ENCODE measurements around the gene SCCPDH. TPM values are rescaled to one million over a fixed set of nuclear protein-coding genes. Genes with fewer than 3 reads are reported as not detected.

SCCPDH gene
- total and polyA plus RNA-seq, 9 of the 15 experiments (the other 6 are each of a cell fraction or from before 2014, with no cell fraction given), result 7.0 to 61.9 (median 38.3) TPM

DNA sequence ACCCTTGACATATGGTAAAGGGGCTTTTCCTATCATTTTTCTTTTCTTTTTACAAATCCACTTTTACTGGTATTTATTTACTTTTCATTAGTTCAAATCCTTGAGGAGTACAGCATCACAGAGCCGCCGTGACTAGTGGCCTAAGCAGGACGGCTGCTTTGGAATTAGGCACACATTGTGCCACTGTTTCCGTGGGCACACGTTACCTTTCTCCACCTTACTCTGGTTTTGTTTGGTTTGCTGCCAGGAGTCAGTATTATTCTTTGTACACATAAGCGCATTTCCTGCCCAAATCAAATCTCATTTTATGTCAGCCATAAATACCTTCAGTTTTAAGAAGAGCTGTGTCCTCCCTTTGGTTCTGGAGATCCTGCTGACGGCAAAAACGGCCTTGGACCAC is 31.2 kb downstream of the SCCPDH start (continued):
- TF ChIP-seq PBX2 (CRISPR knock-in tag; IDR thresholded peaks at IDR 0.05; ENCODE audit: low read depth) (no peak), PBX2 (tag; conservative IDR thresholded peaks at IDR 0.05; ENCODE audit: low read depth) (no peak), MBD1 (CRISPR knock-in tag; IDR thresholded peaks at IDR 0.05) (no peak), MYBL2 (IDR thresholded peaks at IDR 0.05; ENCODE audit: low read depth) (no peak), MYBL2 (CRISPR knock-in tag; IDR thresholded peaks at IDR 0.05; ENCODE audit: borderline replicate concordance) (no peak), FOXK2 (conservative IDR thresholded peaks at IDR 0.05 in 1 of 2, IDR thresholded peaks at IDR 0.05 in 1 of 2; ENCODE audit: low read depth in 2 of 2) (no peak), RBFOX2 (IDR thresholded peaks at IDR 0.05; ENCODE audit: low read depth, low read length) (no peak), SREBF2 (CRISPR knock-in tag; IDR thresholded peaks at IDR 0.05) (no peak), MXD1 (CRISPR knock-in tag; IDR thresholded peaks at IDR 0.05; ENCODE audit: borderline replicate concordance, poor library complexity, severe bottlenecking) (no peak)
- TF ChIP-seq, protein P1, sequence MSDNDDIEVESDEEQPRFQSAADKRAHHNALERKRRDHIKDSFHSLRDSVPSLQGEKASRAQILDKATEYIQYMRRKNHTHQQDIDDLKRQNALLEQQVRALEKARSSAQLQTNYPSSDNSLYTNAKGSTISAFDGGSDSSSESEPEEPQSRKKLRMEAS (CRISPR knock-in tag; IDR thresholded peaks at IDR 0.05), result no peak
- TF ChIP-seq, protein P2, sequence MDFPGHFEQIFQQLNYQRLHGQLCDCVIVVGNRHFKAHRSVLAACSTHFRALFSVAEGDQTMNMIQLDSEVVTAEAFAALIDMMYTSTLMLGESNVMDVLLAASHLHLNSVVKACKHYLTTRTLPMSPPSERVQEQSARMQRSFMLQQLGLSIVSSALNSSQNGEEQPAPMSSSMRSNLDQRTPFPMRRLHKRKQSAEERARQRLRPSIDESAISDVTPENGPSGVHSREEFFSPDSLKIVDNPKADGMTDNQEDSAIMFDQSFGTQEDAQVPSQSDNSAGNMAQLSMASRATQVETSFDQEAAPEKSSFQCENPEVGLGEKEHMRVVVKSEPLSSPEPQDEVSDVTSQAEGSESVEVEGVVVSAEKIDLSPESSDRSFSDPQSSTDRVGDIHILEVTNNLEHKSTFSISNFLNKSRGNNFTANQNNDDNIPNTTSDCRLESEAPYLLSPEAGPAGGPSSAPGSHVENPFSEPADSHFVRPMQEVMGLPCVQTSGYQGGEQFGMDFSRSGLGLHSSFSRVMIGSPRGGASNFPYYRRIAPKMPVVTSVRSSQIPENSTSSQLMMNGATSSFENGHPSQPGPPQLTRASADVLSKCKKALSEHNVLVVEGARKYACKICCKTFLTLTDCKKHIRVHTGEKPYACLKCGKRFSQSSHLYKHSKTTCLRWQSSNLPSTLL (IDR thresholded peaks at IDR 0.05), result no peak
